K562 (cell line): ENCODE results near the gene ZNF174. TPM values are rescaled to one million over a fixed set of nuclear protein-coding genes. Genes with fewer than 3 reads are reported as not detected.
A peak's percentile ranks its signal among the peaks of the same experiment; 100 is the strongest.

ENCODE experiments used
- ATF7 ChIP-seq: fragments of 450-650 bp; IDR thresholded peaks from 2 replicates; pipeline ENCODE4 v1.7.1; 2014; ENCODE audit warnings: mild to moderate bottlenecking, moderate library complexity
- CBX1 ChIP-seq: sonication (generic); IDR thresholded peaks from 2 replicates; pipeline ENCODE4 v1.6.1; 2016; ENCODE audit warnings: antibody characterized with exemption, low read depth, mild to moderate bottlenecking
- CHD2 ChIP-seq: IDR thresholded peaks from 2 replicates; pipeline ENCODE4 v1.6.1; 2011; ENCODE audit warnings: low read depth, low read length
- DEAF1 ChIP-seq: fragments of 450-650 bp; formaldehyde crosslinking; IDR thresholded peaks from 2 replicates; pipeline ENCODE4 v1.4.0; 2020; ENCODE audit warnings: mild to moderate bottlenecking, moderate library complexity
- PHF8 ChIP-seq: fragments of 200-600 bp; sonication (generic); IDR thresholded peaks from 2 replicates; pipeline ENCODE4 v1.6.1; 2012; ENCODE audit warnings: mixed run types, mild to moderate bottlenecking, inconsistent platforms, low read length, moderate library complexity, borderline replicate concordance
- PTRF ChIP-seq: fragments of 450-650 bp; IDR thresholded peaks from 2 replicates; pipeline ENCODE4 v1.6.1; 2016; ENCODE audit warnings: mild to moderate bottlenecking, missing genetic modification characterization, missing compliant biosample characterization
- STAT5B ChIP-seq: fragments of 250-450 bp; sonication (Bioruptor Pico); IDR thresholded peaks from 2 replicates; pipeline ENCODE4 v1.8.0; 2021; ENCODE audit warnings: mild to moderate bottlenecking, inconsistent platforms
- ZNF143 ChIP-seq: sonication (generic); formaldehyde crosslinking; IDR thresholded peaks from 2 replicates; pipeline ENCODE4 v1.9.0; 2022; ENCODE audit warnings: mild to moderate bottlenecking, missing genetic modification reagents
- polyA plus RNA-seq, 8 experiments: library from polyadenylated mRNA; depleted of rRNA in 4 of 8; stranded (reverse) in 5 of 8; unstranded in 3 of 8; fragments of >200 nt; fragmentation: Nextera tagmentation in 2 of 8; fragmentation: Illumina TruSeq in 1 of 8; extraction: Ambion mirVana in 2 of 8; extraction: Trizol in 1 of 8; gene quantifications; 2 replicates each; pipeline versions ENCODE4 v1.2.1 to v1.2.3, GENCODE V29; 2011 to 2014; ENCODE audit warnings: inconsistent platforms in 1 of 8, missing spikeins in 1 of 8
- total RNA-seq, 7 experiments: library from RNA; depleted of rRNA in 6 of 7; stranded (reverse); fragments of >200 nt in 6 of 7; fragmentation: Illumina TruSeq in 2 of 7; extraction: Trizol in 2 of 7; gene quantifications; 2 replicates each; pipeline versions ENCODE4 v1.2.1 to v1.2.3, GENCODE V29; 2011 to 2021; ENCODE audit warnings: low replicate concordance in 1 of 7
- TF ChIP-seq, protein P1 (sequence below), 2 experiments: fragments of 250-450 bp in 1 of 2; fragments of 450-650 bp in 1 of 2; sonication (Bioruptor Pico) in 1 of 2; IDR thresholded peaks; 2 replicates each; pipeline versions ENCODE4 v1.6.1 to v1.8.0; 2016 to 2021; ENCODE audit warnings: mild to moderate bottlenecking in 2 of 2, moderate library complexity in 2 of 2, missing compliant biosample characterization in 1 of 2, missing genetic modification characterization in 1 of 2

Gene ZNF174
- total and polyA plus RNA-seq, 9 of the 15 experiments (the other 6 are each of a cell fraction or from before 2014, with no cell fraction given), result 5.1 to 19.1 (median 12.5) TPM

DNA sequence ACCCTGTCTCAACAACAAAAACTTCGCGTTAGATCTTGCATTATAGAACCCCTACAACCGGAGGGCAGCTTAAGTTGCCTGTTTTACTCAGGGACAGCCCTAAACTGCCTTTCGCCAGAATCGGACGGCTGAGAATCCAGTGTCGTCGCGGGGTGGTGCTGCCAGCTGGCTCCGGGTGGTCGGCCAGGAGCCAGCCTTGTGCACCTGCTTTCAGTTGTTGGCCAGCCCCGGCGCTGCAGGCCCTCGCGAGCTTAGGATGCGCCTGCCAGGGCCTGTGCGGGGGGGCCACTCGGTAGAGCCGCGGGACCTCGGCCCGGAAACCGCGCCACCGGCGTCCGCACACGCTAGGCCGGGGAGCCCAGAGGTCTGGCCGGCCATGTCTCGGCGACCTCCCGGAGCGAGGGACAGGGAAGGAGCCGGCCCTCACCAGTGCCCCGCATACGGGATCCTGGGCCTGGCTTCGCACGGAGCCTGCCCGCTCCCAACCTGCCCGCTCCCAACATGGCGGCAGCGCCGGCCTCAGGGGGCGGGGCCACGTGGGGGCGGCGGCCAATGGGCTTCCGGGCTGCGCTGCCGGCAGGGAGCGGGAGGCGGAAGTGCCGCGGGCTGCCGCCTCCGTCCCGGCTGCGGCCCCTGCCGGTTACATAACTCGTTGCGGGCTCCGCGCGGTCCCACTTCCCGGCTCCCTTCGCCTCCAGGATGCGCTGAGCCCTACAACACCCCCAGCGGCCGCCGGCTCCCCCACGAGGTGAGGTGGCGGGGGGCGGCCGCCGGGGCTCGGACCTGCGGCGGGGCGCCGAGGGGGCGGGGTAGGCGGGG, 56.6 kb downstream of the ZNF174 start (continued):
- TF ChIP-seq ZNF143 (CRISPR knock-in tag), result peak; percentile 54; the same call in 1 of the 2 replicates
- TF ChIP-seq STAT5B, result no peak
- TF ChIP-seq, protein P1, sequence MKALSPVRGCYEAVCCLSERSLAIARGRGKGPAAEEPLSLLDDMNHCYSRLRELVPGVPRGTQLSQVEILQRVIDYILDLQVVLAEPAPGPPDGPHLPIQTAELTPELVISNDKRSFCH (CRISPR knock-in tag; IDR thresholded peaks at IDR 0.05), result no peak
- TF ChIP-seq, protein P1 (tag; IDR thresholded peaks at IDR 0.05), result peak; percentile 65
- TF ChIP-seq CHD2, result peak; percentile 94
- TF ChIP-seq CBX1, result peak; percentile 89; the same call in 1 of the 2 replicates
- no peak for TF ChIP-seq PTRF (tag)
- peak; percentile 80 for TF ChIP-seq ATF7
- TF ChIP-seq PHF8, result peak; percentile 96
- TF ChIP-seq DEAF1 (CRISPR knock-in tag), result 0 out of 2 replicates have a peak, but pooled peaks have one; percentile 23
